Measurements from ENCODE around the gene PHACTR2.
"Not testable (repeated sequence)": the region's sequence is repeated elsewhere in the genome, so short reads cannot be mapped to it uniquely, and the experiment has no call there.

Gene PHACTR2

DNA sequence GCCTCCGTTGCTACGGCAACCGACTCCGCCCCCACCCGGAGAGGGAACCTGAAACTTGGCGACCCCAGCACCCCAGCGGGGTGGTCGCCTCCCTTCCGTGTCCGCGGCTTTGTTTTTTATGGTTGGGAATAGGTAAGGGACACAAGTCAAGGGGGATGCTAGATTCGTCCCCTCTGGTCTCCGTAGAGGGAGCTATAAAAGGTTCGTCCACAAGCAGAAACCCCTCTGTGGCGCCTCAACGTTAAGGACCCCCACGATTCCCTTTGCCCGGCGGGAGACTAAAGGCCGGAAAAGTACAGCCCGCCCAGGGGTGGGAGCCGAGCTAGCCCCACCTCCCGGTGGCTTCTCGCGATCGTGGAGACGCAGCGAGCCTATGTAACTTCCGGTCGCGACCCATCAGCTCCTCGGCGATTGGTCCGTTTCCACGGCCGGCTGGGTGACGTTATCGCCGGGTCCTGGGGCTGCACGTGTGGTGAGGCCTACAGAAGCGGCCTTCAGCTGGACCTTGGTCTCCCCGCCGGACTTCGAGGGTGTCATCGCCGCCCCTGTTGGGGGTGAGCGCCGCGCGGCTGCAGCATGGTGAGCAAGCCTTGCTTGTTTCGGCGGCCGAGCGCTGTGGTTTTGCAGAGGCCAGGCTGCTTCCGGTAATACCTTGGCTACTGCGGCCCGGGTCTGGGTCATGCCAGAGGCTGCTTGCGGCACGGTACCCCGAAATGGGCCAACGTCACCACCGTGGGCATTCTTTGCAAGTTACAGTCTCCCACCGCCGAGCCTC, 165.3 kb downstream of the PHACTR2 start, which contains the start of gene LTV1:
TSS of gene LTV1 (plus strand) at position 437 of the 775 bp plus-strand sequence. CDS start at position 577, 140 bp downstream.
- peak within 1 kb of the TSS; percentile 89 for H3K4me2 ChIP-seq
- peaks cover 17% of the 10 kb centered on the region; the same call in 1 of the 2 replicates for H3K36me3 ChIP-seq (ENCODE audit: insufficient read depth)
- H3K27ac ChIP-seq: peak within 1 kb of the TSS; percentile 81
- peak within 1 kb of the TSS; percentile 90 for H2AFZ ChIP-seq (ENCODE audit: low read depth)
- H4K20me1 ChIP-seq (ENCODE audit: insufficient read depth): no peaks in the 10 kb centered on the region
- TF ChIP-seq, protein P1, sequence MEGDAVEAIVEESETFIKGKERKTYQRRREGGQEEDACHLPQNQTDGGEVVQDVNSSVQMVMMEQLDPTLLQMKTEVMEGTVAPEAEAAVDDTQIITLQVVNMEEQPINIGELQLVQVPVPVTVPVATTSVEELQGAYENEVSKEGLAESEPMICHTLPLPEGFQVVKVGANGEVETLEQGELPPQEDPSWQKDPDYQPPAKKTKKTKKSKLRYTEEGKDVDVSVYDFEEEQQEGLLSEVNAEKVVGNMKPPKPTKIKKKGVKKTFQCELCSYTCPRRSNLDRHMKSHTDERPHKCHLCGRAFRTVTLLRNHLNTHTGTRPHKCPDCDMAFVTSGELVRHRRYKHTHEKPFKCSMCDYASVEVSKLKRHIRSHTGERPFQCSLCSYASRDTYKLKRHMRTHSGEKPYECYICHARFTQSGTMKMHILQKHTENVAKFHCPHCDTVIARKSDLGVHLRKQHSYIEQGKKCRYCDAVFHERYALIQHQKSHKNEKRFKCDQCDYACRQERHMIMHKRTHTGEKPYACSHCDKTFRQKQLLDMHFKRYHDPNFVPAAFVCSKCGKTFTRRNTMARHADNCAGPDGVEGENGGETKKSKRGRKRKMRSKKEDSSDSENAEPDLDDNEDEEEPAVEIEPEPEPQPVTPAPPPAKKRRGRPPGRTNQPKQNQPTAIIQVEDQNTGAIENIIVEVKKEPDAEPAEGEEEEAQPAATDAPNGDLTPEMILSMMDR (conservative IDR thresholded peaks at IDR 0.05; ENCODE audit: low read depth, low read length): no peak
- H3K9ac ChIP-seq: peak within 1 kb of the TSS; percentile 98
- H3K79me2 ChIP-seq (ENCODE audit: insufficient read depth, low read depth): peaks cover 35% of the 10 kb centered on the region
- H3K4me3 ChIP-seq (IDR thresholded peaks at IDR 0.05; ENCODE audit: insufficient read depth, low read depth, low read length): peak within 1 kb of the TSS; percentile 66
- peaks cover 13% of the 10 kb centered on the region for H3K4me1 ChIP-seq (ENCODE audit: low read depth, poor library complexity, severe bottlenecking)
- no peaks in the 10 kb centered on the region for H3K27me3 ChIP-seq (ENCODE audit: insufficient read depth, low read depth)

DNA sequence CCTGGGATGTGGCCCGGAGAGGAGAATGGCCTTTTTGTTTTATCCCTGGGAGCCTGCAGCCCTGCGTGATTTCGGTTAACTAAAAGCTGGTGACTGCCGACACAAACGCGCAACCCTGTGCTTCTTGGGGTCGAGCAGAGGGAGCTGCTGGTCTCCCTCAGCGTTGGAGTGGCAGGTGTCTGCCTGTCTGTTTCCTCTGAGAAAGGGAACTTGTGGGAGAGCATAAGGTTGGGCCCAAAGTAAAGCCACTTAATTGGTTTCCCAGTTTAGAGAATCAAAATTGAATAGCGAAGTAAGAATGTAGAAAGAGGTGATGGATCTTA, 165.9 kb downstream of the PHACTR2 start:
- peak overlapping the region; percentile 81 for H3K27ac ChIP-seq
- H3K9ac ChIP-seq: peak overlapping the region; percentile 98
- peaks cover 35% of the 10 kb centered on the region for H3K79me2 ChIP-seq (ENCODE audit: insufficient read depth, low read depth)
- peak overlapping the region; percentile 90 for H2AFZ ChIP-seq (ENCODE audit: low read depth)
- H3K27me3 ChIP-seq (ENCODE audit: insufficient read depth, low read depth): no peaks in the 10 kb centered on the region
- peaks cover 13% of the 10 kb centered on the region for H3K4me1 ChIP-seq (ENCODE audit: low read depth, poor library complexity, severe bottlenecking)
- H3K4me2 ChIP-seq: peak overlapping the region; percentile 80
- TF ChIP-seq, protein P1 (conservative IDR thresholded peaks at IDR 0.05; ENCODE audit: low read depth, low read length): no peak
- H3K4me3 ChIP-seq (IDR thresholded peaks at IDR 0.05; ENCODE audit: insufficient read depth, low read depth, low read length): peak overlapping the region; percentile 66
- H4K20me1 ChIP-seq (ENCODE audit: insufficient read depth): no peaks in the 10 kb centered on the region
- peaks cover 18% of the 10 kb centered on the region; the same call in 1 of the 2 replicates for H3K36me3 ChIP-seq (ENCODE audit: insufficient read depth)

DNA sequence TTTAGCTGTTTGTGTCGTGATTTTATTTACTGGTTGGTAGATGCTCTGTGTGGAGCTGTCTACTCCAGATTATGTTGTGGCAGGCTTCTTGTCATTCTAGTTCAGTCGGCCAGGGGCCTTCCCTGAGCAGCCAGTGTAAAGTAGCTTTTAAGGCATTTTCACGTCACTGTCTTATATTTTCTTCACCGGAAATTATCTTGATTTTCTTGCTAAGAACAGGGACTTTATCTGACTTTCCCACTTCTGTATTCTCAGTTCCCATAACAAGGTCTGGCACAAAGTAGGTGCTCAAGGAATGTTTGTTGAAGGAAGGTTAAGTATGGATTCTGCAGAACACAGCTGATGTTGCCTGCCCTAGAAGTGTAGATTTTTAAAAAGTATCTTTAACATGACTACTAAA, 166.2 kb downstream of the PHACTR2 start:
- peak overlapping the region; percentile 81 for H3K27ac ChIP-seq
- H3K9ac ChIP-seq: peak overlapping the region; percentile 98
- H4K20me1 ChIP-seq (ENCODE audit: insufficient read depth): no peaks in the 10 kb centered on the region
- H3K79me2 ChIP-seq (ENCODE audit: insufficient read depth, low read depth): peaks cover 35% of the 10 kb centered on the region
- TF ChIP-seq, protein P1 (conservative IDR thresholded peaks at IDR 0.05; ENCODE audit: low read depth, low read length): no peak
- peak overlapping the region; percentile 66 for H3K4me3 ChIP-seq (IDR thresholded peaks at IDR 0.05; ENCODE audit: insufficient read depth, low read depth, low read length)
- H3K4me2 ChIP-seq: peak overlapping the region; percentile 80
- peaks cover 21% of the 10 kb centered on the region; the same call in 1 of the 2 replicates for H3K36me3 ChIP-seq (ENCODE audit: insufficient read depth)
- H3K4me1 ChIP-seq (ENCODE audit: low read depth, poor library complexity, severe bottlenecking): peaks cover 13% of the 10 kb centered on the region
- H2AFZ ChIP-seq (ENCODE audit: low read depth): peak overlapping the region; percentile 90
- H3K27me3 ChIP-seq (ENCODE audit: insufficient read depth, low read depth): no peaks in the 10 kb centered on the region

DNA sequence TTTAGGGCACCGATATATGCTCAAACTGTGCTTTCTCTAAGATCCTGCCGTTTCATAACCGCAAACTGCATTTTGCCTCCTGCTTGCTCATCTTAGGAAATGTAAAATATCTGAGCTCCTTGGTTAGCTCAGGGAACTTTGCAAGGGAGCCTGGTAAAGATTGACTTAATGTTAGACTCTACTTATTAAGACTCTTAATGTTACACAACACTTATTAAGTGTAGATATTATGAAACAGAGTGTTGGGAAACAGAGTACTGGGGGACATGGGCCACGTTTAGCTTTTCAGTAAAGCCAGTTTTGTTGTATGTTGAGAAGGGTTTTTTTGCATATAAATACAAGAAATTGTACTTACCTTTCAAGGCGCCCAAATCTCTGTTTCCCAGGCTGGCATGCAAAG, 167.3 kb downstream of the PHACTR2 start:
- H3K4me1 ChIP-seq (ENCODE audit: low read depth, poor library complexity, severe bottlenecking): peaks cover 13% of the 10 kb centered on the region
- peaks cover 35% of the 10 kb centered on the region for H3K79me2 ChIP-seq (ENCODE audit: insufficient read depth, low read depth)
- peaks cover 21% of the 10 kb centered on the region; the same call in 1 of the 2 replicates for H3K36me3 ChIP-seq (ENCODE audit: insufficient read depth)

DNA sequence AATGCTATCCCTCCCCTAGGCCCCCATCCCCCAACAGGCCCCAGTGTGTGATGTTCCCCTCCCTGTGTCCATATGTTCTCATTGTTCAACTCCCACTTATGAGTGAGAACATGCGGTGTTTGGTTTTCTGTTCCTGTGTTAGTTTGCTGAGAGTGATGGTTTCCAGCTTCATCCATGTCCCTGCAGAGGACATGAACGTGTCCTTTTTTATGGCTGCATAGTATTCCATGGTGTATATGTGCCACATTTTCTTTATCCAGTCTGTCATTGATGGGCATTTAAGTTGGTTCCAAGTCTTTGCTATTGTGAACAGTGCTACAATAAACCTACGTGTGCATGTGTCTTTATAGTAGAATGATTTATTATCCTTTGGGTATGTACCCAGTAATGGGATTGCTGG, 173.9 kb downstream of the PHACTR2 start:
- H3K27me3 ChIP-seq (ENCODE audit: insufficient read depth, low read depth); H3K27ac ChIP-seq; H3K4me3 ChIP-seq (IDR thresholded peaks at IDR 0.05; ENCODE audit: insufficient read depth, low read depth, low read length); H3K9ac ChIP-seq; H2AFZ ChIP-seq (ENCODE audit: low read depth); H3K4me1 ChIP-seq (ENCODE audit: low read depth, poor library complexity, severe bottlenecking); H4K20me1 ChIP-seq (ENCODE audit: insufficient read depth); H3K4me2 ChIP-seq: not testable (repeated sequence)
- Histone ChIP-seq H3K36me3 (ENCODE audit: insufficient read depth) (peaks cover 29% of the 10 kb centered on the region; the same call in 1 of the 2 replicates), H3K79me2 (ENCODE audit: insufficient read depth, low read depth) (peaks cover 27% of the 10 kb centered on the region; the same call in 1 of the 2 replicates)

More for the DNA sequence above, 167.3 kb downstream of the PHACTR2 start:
- no peaks in the 10 kb centered on the region for H3K27me3 ChIP-seq (ENCODE audit: insufficient read depth, low read depth)
- no peak overlapping the region for H2AFZ ChIP-seq (ENCODE audit: low read depth)
- no peak overlapping the region for H3K4me3 ChIP-seq (IDR thresholded peaks at IDR 0.05; ENCODE audit: insufficient read depth, low read depth, low read length)
- TF ChIP-seq, protein P1 (conservative IDR thresholded peaks at IDR 0.05; ENCODE audit: low read depth, low read length): no peak
- peak overlapping the region; percentile 80 for H3K4me2 ChIP-seq
- H3K9ac ChIP-seq: no peak overlapping the region
- H4K20me1 ChIP-seq (ENCODE audit: insufficient read depth): no peaks in the 10 kb centered on the region
- no peak overlapping the region for H3K27ac ChIP-seq

DNA sequence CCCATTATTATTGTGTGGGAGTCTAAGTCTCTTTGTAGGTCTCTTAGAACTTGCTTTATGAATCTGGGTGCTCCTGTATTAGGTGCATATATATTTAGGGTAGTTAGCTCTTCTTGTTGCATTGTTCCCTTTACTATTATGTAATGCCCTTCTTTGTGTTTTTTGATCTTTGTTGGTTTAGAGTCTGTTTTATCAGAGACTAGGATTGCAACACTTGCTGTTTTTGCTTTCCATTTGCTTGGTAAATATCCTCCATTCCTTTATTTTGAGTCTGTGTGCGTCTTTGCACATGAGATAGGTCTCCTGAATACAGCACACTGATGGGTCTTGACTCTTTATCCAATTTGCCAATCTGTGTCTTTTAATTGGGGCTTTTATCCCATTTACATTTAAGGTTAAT, 177.3 kb downstream of the PHACTR2 start:
- H2AFZ ChIP-seq (ENCODE audit: low read depth); H3K4me1 ChIP-seq (ENCODE audit: low read depth, poor library complexity, severe bottlenecking); H4K20me1 ChIP-seq (ENCODE audit: insufficient read depth); H3K9ac ChIP-seq; H3K27ac ChIP-seq; H3K4me2 ChIP-seq; H3K27me3 ChIP-seq (ENCODE audit: insufficient read depth, low read depth); H3K4me3 ChIP-seq (IDR thresholded peaks at IDR 0.05; ENCODE audit: insufficient read depth, low read depth, low read length): not testable (repeated sequence)
- H3K36me3 ChIP-seq (ENCODE audit: insufficient read depth): peaks cover 26% of the 10 kb centered on the region; the same call in 1 of the 2 replicates
- peaks cover 27% of the 10 kb centered on the region; the same call in 1 of the 2 replicates for H3K79me2 ChIP-seq (ENCODE audit: insufficient read depth, low read depth)

DNA sequence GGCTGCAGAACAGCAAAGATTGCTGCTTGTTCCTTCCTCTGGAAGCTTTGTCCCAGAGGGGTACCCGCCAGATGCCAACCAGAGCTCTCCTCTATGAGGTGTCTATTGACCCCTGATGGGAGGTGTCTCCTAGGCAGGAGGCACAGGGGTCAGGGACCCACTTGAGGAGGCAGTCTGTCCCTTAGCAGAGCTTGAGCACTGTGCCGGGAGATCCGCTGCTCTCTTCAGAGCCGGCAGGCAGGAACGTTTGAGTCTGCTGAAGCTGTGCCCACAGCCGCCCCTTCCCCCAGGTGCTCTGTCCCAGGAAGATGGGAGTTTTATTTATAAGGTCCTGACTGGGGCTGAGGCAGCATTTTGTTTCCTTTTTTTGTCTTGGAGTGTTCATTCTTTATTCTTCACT, 179.0 kb downstream of the PHACTR2 start:
- not testable (repeated sequence) for H3K27me3 ChIP-seq (ENCODE audit: insufficient read depth, low read depth); H3K27ac ChIP-seq; H3K4me3 ChIP-seq (IDR thresholded peaks at IDR 0.05; ENCODE audit: insufficient read depth, low read depth, low read length); H3K4me1 ChIP-seq (ENCODE audit: low read depth, poor library complexity, severe bottlenecking); H3K4me2 ChIP-seq; H2AFZ ChIP-seq (ENCODE audit: low read depth); H4K20me1 ChIP-seq (ENCODE audit: insufficient read depth); H3K9ac ChIP-seq
- peaks cover 19% of the 10 kb centered on the region; the same call in 1 of the 2 replicates for H3K79me2 ChIP-seq (ENCODE audit: insufficient read depth, low read depth)
- H3K36me3 ChIP-seq (ENCODE audit: insufficient read depth): peaks cover 15% of the 10 kb centered on the region; the same call in 1 of the 2 replicates

Measured in KMS-11 (cell line).